NT2/D1 (cell line): ENCODE results near the gene CNTN2.

ENCODE experiments used
- DNase-seq: peaks from one replicate; pipeline ENCODE4 v3.0.0-alpha.2; 2011; ENCODE audit warnings: low read depth, low spot score
- H3K27me3 ChIP-seq: 2 replicates; pipeline ENCODE4 v1.6.0; 2011; ENCODE audit warnings: mild to moderate bottlenecking; ENCODE audit not compliant: insufficient read length, insufficient read depth
- H3K36me3 ChIP-seq: 2 replicates; pipeline ENCODE4 v1.6.1; 2011; ENCODE audit warnings: mild to moderate bottlenecking, low read length, mixed read lengths; ENCODE audit not compliant: insufficient read depth, insufficient read length
- H3K4me1 ChIP-seq: 2 replicates; pipeline ENCODE4 v1.5.1; 2011; ENCODE audit not compliant: insufficient read depth, insufficient read length
- H3K4me3 ChIP-seq: 2 replicates; pipeline ENCODE4 v1.5.1; 2011; ENCODE audit warnings: low read depth; ENCODE audit not compliant: insufficient read length
- H3K9ac ChIP-seq: 2 replicates; pipeline ENCODE4 v1.6.0; 2011; ENCODE audit warnings: low read depth; ENCODE audit not compliant: insufficient read length
- H3K9me3 ChIP-seq: 2 replicates; pipeline ENCODE4 v1.5.1; 2011; ENCODE audit warnings: mild to moderate bottlenecking, low read length; ENCODE audit not compliant: insufficient read depth
- SUZ12 ChIP-seq: IDR thresholded peaks from 2 replicates; pipeline ENCODE4 v1.6.1; 2011; ENCODE audit not compliant: insufficient read length, insufficient read depth; ENCODE audit errors: extremely low read depth
- YY1 ChIP-seq: IDR thresholded peaks from 2 replicates; pipeline ENCODE4 v1.6.1; 2011; ENCODE audit not compliant: insufficient read length, insufficient read depth
- ZNF274 ChIP-seq: IDR thresholded peaks from 2 replicates; pipeline ENCODE4 v1.6.1; 2011; ENCODE audit warnings: mild to moderate bottlenecking, low read depth, low read length

The CNTN2 gene

GRCh38 chr1:205082431-205082830, 39.4 kb downstream of the CNTN2 start:
- Histone ChIP-seq H3K4me3 (no peak overlapping the region), H3K4me1 (no peaks in the 10 kb centered on the region)
- TF ChIP-seq SUZ12 (no peak), ZNF274 (no peak), YY1 (no peak)

GRCh38 chr1:205084360-205084759, 41.3 kb downstream of the CNTN2 start, which contains the start of gene TMEM81:
Gene TMEM81 (minus strand): TSS chr1:205084460. CDS start chr1:205084320, 140 bp downstream.
- no peaks in the 10 kb centered on the region for H3K4me1 ChIP-seq
- no peak within 1 kb of the TSS for H3K9ac ChIP-seq

More at GRCh38 chr1:205082431-205082830, 39.4 kb downstream of the CNTN2 start:
- peaks cover 34% of the 10 kb centered on the region for H3K36me3 ChIP-seq
- H3K9ac ChIP-seq = no peak overlapping the region
- no peaks in the 10 kb centered on the region for H3K9me3 ChIP-seq
- DNase-seq = no peak
- no peaks in the 10 kb centered on the region for H3K27me3 ChIP-seq

GRCh38 chr1:205088341-205088740, 45.3 kb downstream of the CNTN2 start:
- TF ChIP-seq ZNF274 (no peak), SUZ12 (no peak), YY1 (no peak)
- Histone ChIP-seq H3K4me1 (no peaks in the 10 kb centered on the region), H3K9ac (no peak overlapping the region), H3K36me3 (peaks cover 74% of the 10 kb centered on the region), H3K4me3 (no peak overlapping the region), H3K9me3 (no peaks in the 10 kb centered on the region), H3K27me3 (no peaks in the 10 kb centered on the region)
- no peak for DNase-seq

More at GRCh38 chr1:205084360-205084759, 41.3 kb downstream of the CNTN2 start, which contains the start of gene TMEM81:
- Histone ChIP-seq H3K36me3 (peaks cover 48% of the 10 kb centered on the region), H3K4me3 (no peak within 1 kb of the TSS), H3K9me3 (no peaks in the 10 kb centered on the region), H3K27me3 (no peaks in the 10 kb centered on the region)
- no peak for DNase-seq
- no peak for TF ChIP-seq YY1
- no peak for TF ChIP-seq SUZ12
- TF ChIP-seq ZNF274 = no peak

GRCh38 chr1:205091043-205091740, 48.2 kb downstream of the CNTN2 start:
- H3K27me3 ChIP-seq = no peaks in the 10 kb centered on the region
- no peak for DNase-seq
- H3K4me3 ChIP-seq = no peak overlapping the region
- H3K9ac ChIP-seq = no peak overlapping the region
- H3K36me3 ChIP-seq = peaks cover 74% of the 10 kb centered on the region
- no peaks in the 10 kb centered on the region for H3K9me3 ChIP-seq
- TF ChIP-seq SUZ12 (no peak), YY1 (no peak), ZNF274 (no peak)
- no peaks in the 10 kb centered on the region for H3K4me1 ChIP-seq

- H3K9me3 ChIP-seq = no peaks in the 10 kb centered on the region
- H3K36me3 ChIP-seq = peaks cover 86% of the 10 kb centered on the region
- no peaks in the 10 kb centered on the region for H3K4me1 ChIP-seq
Observed at GRCh38 chr1:205095422-205095821, 52.4 kb downstream of the CNTN2 start.

GRCh38 chr1:205098242-205098641, 55.2 kb downstream of the CNTN2 start:
- Histone ChIP-seq H3K4me3 (no peak overlapping the region), H3K36me3 (peaks cover 83% of the 10 kb centered on the region), H3K27me3 (no peaks in the 10 kb centered on the region), H3K4me1 (no peaks in the 10 kb centered on the region), H3K9ac (no peak overlapping the region), H3K9me3 (no peaks in the 10 kb centered on the region)
- DNase-seq = no peak
- no peak for TF ChIP-seq YY1
- TF ChIP-seq SUZ12 = no peak
- TF ChIP-seq ZNF274 = no peak

More at GRCh38 chr1:205095422-205095821, 52.4 kb downstream of the CNTN2 start:
- TF ChIP-seq SUZ12 (no peak), ZNF274 (no peak), YY1 (no peak)
- no peak for DNase-seq
- Histone ChIP-seq H3K27me3 (no peaks in the 10 kb centered on the region), H3K9ac (no peak overlapping the region), H3K4me3 (no peak overlapping the region)

- Histone ChIP-seq H3K9me3 (no peaks in the 10 kb centered on the region), H3K36me3 (peaks cover 73% of the 10 kb centered on the region), H3K9ac (no peak overlapping the region), H3K27me3 (no peaks in the 10 kb centered on the region), H3K4me1 (no peaks in the 10 kb centered on the region), H3K4me3 (no peak overlapping the region)
- TF ChIP-seq YY1 (no peak), ZNF274 (no peak), SUZ12 (no peak)
- no peak for DNase-seq
Observed at GRCh38 chr1:205102404-205102803, 59.4 kb downstream of the CNTN2 start.
